GM21390 (cell line): ENCODE results near the gene ACTL8.

ENCODE experiments used
- ATAC-seq: cut with Tn5 transposase; IDR thresholded peaks from one replicate; pipeline ENCODE4 v1.9.1; 2021; ENCODE audit not compliant: unreplicated experiment

ACTL8 gene

DNA sequence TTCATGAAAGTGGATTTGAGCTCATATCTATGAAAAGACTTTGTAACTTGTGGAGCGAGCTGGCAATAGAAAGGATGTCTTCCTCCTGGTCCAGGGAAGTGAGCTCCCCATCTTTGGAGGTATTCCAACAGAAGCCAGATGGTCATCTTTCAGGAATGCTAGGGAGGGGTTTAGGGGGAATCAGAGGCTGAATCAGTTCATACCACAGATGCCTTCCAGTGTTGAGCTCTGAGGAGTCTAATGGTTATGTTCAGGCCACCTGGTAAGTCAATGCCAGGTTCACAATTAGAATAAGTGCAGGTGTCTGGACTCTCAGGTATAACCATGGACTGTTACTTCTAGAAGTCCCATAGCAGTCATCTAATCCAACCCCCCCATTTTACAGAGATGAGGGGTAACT is 119.1 kb downstream of the ACTL8 start:
- no peak for ATAC-seq

DNA sequence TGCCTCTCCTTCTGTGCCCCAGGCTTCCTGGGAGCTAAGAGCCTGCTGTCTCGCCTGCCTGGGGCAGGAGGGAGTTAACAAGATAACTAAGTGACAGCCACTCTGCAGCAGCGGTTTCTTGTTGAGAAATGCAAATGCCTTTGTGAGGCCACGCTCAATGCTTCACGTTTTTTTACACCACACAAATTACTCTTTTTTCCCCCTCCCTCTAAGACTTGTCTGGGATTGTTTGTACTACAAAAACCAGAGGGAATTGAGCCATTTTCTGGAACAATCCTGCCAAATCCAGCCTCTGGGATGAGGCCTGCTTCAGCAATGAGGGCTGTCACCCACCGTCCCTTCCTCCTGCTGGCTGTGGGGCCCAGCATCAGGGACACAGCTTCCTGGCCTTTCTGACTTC is 119.6 kb downstream of the ACTL8 start:
- no peak for ATAC-seq

DNA sequence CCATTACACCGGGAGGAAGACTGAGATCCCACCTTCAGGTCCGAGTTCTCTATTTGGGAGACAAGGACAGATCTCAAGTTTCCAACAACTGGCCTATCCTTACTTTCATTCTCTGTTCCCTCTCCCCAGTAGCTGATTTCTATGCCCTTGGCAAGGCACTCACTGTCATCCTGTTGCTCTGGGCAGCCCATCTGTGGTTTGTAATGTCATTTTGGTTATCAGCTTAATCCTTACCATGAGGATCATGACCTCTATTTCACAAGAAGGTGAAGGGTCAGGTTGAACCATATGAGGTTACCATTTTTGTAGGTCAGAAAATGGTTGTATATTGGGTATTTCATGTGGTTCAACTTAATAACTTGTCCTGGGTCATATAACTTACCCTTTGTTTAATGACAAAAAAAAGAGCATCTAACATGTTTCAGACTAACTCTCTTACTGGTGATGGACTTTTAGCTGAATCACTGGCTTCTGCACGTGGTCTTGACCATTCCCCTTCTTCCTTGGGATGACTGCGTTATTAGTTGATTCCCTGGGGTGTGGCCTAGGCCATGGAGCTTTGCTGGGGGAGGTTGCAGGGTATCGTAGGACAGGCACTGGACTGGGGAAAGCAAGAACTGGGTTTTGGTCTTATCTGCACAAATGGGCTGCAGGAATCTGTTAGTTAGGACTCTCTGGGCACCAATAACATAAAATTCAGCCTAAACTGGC is 120.2 kb downstream of the ACTL8 start:
- no peak for ATAC-seq

DNA sequence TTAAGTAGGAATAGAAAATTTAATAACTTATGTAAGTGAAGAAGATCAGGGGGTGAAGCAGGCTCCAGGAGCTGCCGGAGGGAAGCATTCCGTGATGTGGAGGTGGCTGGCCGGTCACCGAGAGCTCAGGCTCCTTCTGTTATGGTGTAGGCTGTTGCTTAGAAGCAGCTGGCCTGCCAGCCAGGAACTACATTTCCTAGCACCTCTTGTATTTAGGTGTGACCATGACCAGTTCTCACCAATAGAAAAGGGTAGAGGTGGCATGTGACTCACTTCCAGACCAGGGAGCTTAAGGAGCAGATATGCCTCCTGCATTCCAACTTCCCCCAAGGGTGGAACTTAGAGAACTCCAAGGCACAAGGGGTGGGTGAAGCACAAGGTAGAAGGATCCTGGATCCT is 120.7 kb downstream of the ACTL8 start:
- no peak for ATAC-seq
